GM19328 (cell line): ENCODE measurements around the gene BAG1.

Source experiments
- ATAC-seq: cut with Tn5 transposase; IDR thresholded peaks from one replicate; pipeline ENCODE4 v1.9.1; 2021; ENCODE audit warnings: mild to moderate bottlenecking, moderate library complexity; ENCODE audit not compliant: unreplicated experiment

The BAG1 gene

DNA sequence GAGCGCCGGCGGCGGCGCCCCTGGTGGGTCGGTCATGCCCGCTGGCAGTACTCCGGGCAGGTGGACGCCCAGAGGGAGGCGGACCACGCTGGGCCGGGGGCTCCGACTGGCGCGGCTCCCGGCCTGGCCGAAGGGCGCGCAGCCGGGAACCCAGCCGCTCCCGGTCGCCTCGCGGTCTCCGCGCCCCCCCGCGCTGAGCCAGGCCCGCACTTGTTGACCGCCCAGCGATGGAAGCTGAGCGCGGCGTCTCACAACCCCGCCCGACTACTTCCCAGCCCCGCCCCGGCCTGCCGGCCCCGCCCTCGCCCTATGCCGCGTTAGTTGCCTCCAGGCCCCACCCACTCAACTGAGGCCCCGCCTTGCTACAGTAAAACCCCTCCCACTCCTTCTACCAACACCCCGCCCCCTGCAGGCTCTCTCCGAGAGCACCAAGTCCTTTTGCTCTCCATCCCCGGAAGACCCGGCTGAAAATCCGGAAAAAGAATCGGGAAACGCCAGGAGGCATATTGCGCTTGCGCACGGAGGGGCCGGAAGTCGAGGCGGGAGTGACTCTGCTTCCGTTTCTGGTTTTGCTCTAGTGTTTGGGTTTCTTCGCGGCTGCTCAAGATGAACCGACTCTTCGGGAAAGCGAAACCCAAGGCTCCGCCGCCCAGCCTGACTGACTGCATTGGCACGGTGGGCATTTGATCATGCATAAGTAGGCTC lies at the start of gene BAG1, which contains the start of gene CHMP5:
BAG1 (minus strand) TSS at position 236 of the 705 bp plus-strand sequence.
CHMP5 (plus strand) TSS at position 577 of the 705 bp plus-strand sequence; CDS start at position 607, 30 bp downstream.
- ATAC-seq = peak; percentile 86

DNA sequence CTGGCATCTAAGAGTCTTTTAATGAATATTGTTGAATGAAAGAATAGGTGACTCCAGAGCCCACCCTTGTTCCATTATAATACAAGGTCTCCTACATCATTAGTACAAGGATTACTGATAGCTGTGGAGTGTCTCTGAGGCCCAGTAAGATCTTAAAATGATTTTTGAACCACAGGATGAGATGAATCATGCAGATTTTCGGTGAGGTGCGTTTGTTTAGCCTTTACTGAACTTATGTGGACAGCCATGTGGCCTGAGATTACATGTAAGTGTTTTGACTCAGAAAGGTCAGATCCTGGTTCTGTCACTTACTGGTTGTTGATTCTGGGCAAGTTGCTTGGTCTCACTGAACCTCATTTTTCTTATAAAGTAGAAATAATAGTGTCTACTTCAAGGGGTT lies 47.4 kb upstream of the BAG1 start:
- no peak for ATAC-seq

DNA sequence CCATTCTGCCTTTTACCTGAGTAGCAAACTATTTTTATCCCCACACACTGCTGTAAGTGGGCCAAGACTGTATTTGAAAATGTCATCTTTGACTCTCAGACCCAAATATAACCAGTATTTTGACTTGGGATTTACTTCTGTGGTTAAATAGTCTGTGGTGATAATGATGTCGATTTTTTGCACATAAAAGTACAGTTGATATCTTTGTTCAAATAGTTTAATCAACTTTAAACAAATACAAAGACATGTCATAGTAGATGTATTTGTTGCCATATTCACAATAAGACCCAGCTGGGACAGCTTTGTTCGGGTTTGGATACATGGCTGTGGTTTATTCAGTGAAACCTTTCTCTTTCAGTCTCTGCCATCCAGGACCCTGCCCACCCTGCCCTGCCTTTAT lies 46.2 kb upstream of the BAG1 start:
- no peak for ATAC-seq

DNA sequence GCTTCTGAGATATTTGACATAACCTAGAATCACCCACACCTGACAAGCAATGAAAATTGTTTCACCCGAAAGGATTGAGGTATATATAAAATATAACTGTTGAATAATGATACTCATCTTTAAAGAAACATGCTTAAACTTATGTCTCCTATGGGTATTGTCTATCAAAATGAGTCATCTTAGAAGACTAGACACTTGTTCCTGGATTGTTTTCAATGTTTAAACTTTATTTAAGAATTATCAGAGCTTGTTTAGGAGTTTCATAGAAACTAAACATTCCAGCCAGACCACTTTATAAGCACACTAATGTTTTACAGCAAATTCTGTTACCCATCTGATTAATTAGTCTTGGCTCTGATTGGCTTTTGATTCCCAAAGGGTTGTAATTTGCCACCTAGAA lies 45.4 kb upstream of the BAG1 start:
- ATAC-seq = no peak

DNA sequence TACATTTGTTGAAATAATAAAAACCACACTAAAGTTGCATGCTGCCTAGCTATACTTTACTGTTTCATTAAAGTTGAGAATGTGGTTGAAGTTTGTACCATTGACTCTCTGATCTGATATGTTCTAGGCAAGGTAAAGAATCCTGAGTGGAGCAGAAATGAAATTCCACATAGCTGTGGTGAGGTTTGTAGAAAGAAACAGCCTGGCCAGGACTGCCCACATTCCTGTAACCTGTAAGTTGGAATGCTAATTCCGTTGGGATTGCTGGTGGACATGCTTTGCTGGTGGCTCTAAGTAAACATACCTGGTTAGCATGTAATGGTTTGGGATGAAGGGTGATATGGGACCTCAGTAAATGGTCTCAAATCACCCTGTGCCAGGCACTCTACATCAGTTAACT lies 42.6 kb upstream of the BAG1 start:
- ATAC-seq = no peak

DNA sequence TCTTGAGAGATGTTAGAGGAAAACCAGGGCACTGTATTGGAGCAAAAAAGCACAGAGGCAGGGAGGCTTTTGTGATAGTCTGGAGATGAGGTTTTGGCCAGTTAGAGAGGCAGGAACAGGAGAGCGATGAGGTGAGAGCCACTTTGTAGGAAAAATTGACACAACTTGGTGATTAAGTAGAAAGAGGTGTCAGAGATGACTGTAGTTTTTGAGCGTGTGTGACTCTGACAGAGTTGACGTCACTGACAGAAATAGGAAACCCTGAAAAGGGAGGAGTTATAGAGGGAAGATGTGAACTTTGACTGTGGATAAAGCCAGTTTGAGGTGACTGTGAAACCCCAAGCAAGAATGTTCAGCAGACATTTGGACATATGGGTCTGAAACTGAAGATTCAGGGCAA lies 41.5 kb upstream of the BAG1 start:
- no peak for ATAC-seq

DNA sequence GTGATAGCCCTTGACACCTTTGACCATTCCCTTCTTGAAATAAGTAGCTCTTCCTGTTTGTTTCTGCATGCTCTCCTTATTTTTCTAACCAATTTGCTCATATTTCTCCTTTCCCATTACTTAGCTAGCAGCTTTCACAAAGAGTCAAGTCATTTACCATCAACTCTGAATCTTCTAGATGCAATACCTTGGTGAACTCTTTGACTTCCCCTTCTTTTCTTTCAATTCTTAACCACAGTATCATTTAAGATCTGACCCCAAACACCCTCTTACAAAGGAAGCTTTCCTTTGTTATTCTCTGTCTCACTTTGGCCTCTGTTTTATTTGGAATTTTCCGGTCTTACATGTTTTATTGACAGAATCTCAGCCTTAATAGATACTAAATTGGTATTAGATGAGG lies 39.9 kb upstream of the BAG1 start:
- ATAC-seq = no peak

DNA sequence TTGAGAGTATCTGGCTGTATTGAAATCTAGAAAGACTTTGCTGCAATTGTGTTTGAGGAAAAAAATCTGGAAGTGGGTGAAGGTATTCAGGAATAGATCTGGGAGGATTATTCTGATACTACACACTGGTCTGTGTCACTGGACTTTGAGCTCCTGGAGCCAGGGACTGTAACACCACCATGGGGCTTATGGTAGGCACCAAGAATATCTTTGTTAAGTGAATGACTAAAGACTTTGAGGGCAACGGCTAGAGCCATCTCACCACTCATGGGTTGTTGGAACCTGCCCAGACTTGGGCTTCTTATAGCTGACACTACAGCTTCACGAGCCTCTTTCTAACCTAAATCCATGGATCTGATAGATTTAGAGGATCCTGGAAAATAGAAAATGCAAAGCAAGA lies 36.0 kb upstream of the BAG1 start:
- ATAC-seq = no peak

DNA sequence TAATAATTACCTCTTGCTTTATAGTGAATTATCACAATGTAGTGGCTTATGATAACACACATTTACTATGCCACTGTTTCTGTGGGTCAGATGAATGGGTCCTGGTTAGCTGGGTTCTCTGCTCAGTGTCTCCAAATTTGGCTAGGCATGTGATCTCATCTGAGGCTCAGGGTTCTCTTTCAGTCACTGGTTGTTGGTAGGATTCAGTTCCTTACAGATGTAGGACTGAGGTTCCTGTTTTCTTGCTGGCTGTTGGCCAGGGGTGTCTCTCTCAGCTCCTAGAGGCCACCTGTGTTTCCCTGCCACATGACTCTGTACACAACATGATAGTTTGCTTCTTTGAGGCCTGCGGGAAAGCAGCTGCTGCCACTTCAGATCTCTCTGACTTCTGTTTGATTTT lies 32.9 kb upstream of the BAG1 start:
- ATAC-seq = peak; percentile 84

DNA sequence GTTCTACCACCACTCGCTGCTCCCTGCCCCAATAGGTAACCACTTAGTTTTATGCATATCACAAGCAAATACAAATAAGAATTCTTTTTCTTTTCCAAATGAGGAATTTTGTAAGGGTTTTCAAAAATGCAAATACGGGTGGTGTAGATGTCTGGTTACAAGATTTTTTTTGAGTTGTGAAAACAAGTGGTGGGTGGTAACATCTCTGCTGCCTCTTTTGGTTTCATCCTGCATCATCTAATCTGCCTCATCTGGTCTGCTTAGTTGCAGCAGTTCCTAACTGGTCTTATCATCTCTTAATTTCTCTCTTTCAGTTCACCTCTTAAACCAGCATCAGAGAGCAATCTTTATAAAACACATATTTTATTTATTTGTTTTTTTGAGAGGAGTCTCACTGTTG lies 31.1 kb upstream of the BAG1 start:
- ATAC-seq = peak; percentile 33

DNA sequence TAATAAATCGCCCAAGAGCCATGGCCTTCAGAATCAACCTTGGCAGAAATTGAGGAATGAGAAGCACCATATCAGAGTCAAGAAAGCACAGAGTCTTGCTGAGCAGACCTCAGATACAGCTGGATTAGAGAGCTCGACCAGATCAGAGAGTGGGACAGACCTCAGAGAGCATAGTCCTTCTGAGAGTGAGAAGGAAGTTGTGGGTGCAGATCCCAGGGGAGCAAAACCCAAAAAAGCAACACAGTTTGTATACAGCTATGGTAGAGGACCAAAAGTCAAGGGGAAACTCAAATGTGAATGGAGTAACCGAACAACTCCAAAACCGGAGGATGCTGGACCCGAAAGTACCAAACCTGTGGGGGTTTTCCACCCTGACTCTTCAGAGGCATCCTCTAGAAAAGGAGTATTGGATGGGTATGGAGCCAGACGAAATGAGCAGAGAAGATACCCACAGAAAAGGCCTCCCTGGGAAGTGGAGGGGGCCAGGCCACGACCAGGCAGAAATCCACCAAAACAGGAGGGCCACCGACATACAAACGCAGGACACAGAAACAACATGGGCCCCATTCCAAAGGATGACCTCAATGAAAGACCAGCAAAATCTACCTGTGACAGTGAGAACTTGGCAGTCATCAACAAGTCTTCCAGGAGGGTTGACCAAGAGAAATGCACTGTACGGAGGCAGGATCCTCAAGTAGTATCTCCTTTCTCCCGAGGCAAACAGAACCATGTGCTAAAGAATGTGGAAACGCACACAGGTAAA lies 30.3 kb upstream of the BAG1 start:
- ATAC-seq = no peak

DNA sequence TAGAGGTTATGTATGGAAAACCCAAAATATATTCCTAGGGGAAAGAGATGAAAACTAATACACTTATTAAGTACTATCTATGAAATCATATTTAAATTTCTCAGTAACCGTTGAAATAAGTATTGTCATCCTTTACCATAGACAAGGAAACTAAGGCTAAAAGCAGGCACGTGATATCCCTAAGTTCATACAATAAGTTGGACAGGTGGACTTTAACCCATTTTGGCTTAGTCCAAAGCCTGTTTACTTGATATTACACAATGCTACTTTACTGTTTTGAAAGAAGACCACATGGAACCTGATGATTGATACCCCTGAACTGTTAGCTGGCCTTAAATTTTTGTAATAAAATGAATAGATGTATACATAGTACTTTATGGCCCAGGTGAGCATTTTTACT lies 29.3 kb upstream of the BAG1 start:
- ATAC-seq = no peak

DNA sequence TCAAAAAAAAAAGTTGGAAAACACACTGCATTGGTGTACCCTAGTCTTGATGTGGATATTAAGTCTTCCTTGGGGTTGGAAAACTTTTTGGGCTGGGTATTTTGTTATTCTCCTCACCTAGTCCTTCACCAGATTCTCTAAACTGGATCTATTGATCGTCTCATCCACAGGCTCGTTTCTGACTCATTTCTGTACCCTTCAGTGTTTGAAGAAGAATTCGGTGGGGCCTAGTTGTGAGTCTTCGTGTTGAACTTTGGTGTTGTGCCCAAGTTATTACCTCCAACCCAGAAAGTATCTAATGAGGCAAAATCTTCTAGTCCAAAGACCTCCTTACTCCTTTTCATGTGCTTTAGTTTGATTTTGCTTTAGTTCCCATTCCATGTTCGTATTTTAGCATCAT lies 27.4 kb upstream of the BAG1 start:
- no peak for ATAC-seq

DNA sequence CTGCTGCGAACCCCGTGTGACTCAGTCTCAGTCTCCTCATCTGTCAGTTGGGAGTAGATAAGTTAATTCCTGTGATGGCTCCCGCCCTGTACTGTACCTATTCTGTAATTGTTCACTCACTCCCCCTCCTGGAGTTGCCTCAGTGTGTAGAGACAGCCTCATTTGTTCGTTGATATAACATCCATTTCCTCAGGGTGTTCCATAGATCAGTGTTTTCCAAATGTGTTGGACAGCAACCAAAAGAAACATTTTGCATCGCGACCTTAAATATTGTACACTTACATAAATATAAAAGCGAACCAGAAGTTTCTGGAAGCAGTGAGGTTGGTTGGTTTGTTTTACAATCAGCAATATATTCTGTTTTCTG lies 26.5 kb upstream of the BAG1 start:
- ATAC-seq = peak; percentile 3

DNA sequence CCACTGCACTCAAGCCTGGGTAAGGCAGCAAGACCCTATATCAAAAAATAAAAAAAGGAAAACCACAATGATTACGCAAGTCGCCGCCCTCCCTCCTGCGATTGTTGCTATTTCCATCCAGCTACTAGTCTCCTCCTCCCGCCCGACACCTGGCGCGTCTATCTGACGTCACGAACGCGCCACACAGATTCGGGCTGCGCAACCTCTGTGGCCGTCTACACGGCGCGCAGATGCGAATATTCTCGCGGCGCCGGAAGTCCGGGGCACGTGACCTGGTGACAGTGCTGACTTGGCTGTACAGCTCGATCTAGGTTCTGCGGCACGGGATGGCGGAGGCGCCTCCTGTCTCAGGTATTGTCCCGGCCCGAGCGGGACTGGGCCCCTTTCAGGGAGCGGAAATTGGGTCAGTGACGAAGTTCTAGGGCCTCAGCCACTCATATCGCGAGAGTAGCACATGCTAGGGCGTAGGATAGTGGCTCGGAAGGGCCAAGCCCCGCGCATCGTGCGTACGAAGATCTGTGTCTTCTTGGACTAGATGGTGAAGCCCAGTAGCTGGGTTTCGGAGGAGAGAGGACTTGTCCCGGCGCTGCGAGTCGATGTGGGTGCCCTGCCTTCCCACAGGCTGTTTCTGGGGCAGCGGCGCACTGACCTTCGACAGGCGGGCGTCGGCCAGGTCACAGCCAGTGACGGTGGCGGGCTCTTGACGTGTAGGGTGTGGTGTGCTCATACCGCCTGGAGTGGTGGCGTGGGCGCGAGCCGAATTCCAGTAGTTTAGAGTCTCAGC lies 25.9 kb upstream of the BAG1 start, which contains the start of gene NFX1:
NFX1 (plus strand) TSS at position 270 of the 784 bp plus-strand sequence; CDS start at position 327, 57 bp downstream.
- ATAC-seq = peak; percentile 89

DNA sequence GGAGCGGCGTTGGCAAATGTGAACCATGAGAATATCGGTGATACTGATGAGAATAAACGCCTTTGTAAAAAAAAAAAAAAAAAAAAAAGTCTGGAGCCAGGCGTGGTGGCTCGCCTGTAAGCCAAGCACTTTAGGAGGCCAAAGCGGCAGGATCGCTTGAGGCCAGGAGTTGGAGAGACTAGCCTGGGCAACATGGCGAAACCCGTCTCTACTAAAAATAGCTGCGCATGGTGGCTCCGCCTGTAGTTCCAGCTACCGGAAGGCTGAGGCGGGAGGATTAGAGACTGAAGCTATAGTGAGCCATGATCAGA lies 25.4 kb upstream of the BAG1 start:
- no peak for ATAC-seq

DNA sequence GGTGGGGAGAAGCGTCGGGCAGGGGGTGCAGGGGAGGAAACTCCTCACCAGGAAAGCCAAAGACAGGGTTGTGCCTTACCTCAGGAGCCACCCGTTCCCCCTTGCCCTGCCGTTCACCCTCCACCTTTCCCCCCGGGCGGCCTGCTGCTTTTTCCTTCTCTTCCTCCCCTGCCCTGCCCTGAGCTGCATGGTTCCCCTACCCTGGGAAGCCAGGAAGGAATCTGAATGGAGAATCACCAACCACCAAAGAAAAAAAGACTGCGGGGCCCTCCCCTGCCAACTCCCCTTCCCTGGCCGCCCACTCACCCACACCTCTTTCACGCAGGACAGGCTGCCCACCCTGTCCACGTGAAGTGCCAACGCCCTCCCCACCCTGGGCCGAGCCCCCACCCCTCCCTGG lies 25.0 kb upstream of the BAG1 start:
- no peak for ATAC-seq

DNA sequence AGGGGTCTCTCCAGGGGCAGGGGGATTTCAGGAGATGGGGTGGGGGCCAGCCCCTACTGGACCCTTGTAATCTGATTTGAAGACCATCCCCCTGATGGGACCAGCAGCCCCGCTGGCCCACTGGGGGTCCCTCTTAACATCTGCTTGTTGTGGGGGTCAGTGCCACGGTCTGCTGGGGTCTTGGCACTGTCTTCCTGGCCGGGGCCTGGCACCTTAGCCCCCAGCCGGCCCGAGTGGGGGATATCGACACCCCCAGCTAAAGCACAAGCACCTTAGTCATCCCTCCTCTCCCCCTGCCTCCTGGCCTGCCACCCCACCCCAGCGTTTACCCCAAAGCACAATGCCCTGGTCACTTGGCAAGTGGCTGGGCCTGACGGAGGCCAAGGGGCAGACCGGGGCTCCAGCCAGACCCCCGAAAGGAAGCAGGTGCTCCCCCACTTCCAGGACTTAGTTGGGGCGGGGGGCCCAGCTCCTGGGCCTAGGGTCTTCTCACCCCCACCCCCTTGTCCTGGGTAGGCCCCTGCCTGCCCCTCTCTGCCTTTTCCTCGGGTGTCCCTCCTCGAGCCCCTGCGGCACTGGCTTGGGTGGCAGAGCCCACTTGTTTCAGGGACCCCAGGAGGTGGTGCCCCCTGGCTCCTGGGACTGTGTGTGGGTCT lies 24.4 kb upstream of the BAG1 start:
- no peak for ATAC-seq

DNA sequence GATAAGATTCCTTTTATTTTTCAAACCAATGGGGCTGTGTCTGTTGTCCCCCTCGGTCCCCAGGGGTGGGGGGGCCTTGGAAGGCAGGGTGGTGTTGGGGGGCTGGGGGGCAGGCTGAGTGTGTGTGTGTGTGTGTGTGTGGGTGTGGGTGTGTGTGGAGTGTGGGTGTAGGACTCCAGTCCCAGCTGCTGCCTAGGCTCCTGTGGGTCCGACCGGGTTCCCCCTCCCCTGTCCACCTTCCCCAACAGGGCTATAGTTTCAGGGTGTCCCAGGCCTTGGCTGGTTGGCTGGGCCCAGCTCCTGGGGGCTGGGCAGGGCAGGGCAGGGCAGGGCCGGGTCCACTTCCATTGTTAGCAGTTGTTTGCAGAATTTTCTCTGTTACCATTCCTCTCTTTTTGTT lies 23.7 kb upstream of the BAG1 start:
- no peak for ATAC-seq

DNA sequence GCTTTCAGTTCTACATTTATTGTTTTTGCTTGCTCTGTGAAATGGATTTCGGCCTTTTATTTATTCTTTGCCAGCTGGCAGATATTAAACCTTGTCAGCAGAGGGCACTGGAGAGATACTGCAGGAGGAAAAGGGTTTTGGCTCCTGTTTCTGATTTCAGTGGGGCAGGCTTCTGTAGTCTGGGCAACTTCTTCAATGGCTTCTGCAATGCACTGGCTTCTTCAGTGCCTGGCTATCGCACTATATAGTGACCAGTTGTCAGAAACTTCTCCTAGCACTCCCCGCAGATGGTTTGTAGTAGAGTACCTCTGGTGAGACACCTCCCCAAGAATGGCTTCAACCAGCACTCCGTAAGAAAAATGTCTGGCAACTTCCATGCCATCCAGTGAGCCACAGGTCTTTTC lies 22.6 kb upstream of the BAG1 start:
- no peak for ATAC-seq

DNA sequence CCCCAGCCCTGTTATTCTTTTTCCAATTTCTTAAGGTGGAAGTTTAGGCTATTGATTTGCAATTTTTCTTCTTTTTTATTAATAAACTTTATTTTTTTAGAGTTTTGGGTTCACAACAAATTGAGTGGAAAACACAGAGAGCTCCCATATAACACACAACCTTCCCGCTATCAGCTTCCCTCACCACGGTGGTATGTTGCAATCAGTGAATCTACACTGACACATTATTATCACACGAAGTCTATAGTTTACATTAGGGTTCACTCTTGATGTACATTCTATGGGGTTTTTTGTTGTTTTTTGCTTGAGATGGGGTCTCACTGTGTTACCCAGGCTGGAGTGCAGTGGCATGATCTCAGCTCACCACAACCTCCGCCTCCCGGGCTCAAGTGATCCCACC lies 21.0 kb upstream of the BAG1 start:
- no peak for ATAC-seq
